SK-N-SH treated with all-trans-retinoic acid at 6 μM for 48 hours (cell line): Measurements from ENCODE around the gene CD22.

Experiments used
- ATAC-seq: fragments of 200-7000 bp; cut with Tn5 transposase; 3 replicates; pipeline ENCODE4 v1.9.1; 2020; ENCODE audit warnings: mild to moderate bottlenecking, moderate library complexity
- BACH2 ChIP-seq: fragments of 250-450 bp; sonication (Bioruptor Pico); IDR thresholded peaks from 2 replicates; pipeline ENCODE4 v1.9.0; 2021; ENCODE audit warnings: mild to moderate bottlenecking, borderline replicate concordance
- CREB5 ChIP-seq: fragments of 250-450 bp; sonication (Bioruptor Pico); IDR thresholded peaks from 2 replicates; pipeline ENCODE4 v1.5.1; 2020; ENCODE audit warnings: low read depth, mild to moderate bottlenecking, moderate library complexity
- CSDC2 ChIP-seq: fragments of 250-450 bp; sonication (Bioruptor Pico); IDR thresholded peaks from 2 replicates; pipeline ENCODE4 v1.5.0; 2020; ENCODE audit warnings: mild to moderate bottlenecking, moderate library complexity
- CSRNP3 ChIP-seq: fragments of 250-450 bp; sonication (Bioruptor Pico); IDR thresholded peaks from 2 replicates; pipeline ENCODE4 v1.5.1; 2021; ENCODE audit warnings: mild to moderate bottlenecking, moderate library complexity
- ESRRG ChIP-seq: fragments of 250-450 bp; sonication (Bioruptor Pico); IDR thresholded peaks from 2 replicates; pipeline ENCODE4 v1.6.1; 2021; ENCODE audit warnings: mild to moderate bottlenecking
- GLIS3 ChIP-seq: fragments of 250-450 bp; sonication (Bioruptor Pico); IDR thresholded peaks from 2 replicates; pipeline ENCODE4 v1.5.0; 2020; ENCODE audit warnings: mild to moderate bottlenecking, moderate library complexity
- ISL1 ChIP-seq: fragments of 250-450 bp; sonication (Bioruptor Pico); IDR thresholded peaks from 2 replicates; pipeline ENCODE4 v2.1.2; 2022; ENCODE audit warnings: mild to moderate bottlenecking, moderate library complexity
- OSR1 ChIP-seq: fragments of 250-450 bp; sonication (Bioruptor Pico); IDR thresholded peaks from 2 replicates; pipeline ENCODE4 v1.8.0; 2022; ENCODE audit warnings: moderate library complexity, mild to moderate bottlenecking, inconsistent platforms
- POU6F1 ChIP-seq: fragments of 250-450 bp; sonication (Bioruptor Pico); IDR thresholded peaks from 2 replicates; pipeline ENCODE4 v1.8.0; 2021; ENCODE audit warnings: low read depth, mild to moderate bottlenecking, moderate library complexity, borderline replicate concordance
- PPARA ChIP-seq: fragments of 250-450 bp; sonication (Bioruptor Pico); IDR thresholded peaks from 2 replicates; pipeline ENCODE4 v1.5.0; 2020; ENCODE audit warnings: mild to moderate bottlenecking, borderline replicate concordance
- RARB ChIP-seq: fragments of 250-450 bp; sonication (Bioruptor Pico); IDR thresholded peaks from 2 replicates; pipeline ENCODE4 v1.8.0; 2021; ENCODE audit warnings: mild to moderate bottlenecking, moderate library complexity
- SNAI2 ChIP-seq: fragments of 250-450 bp; sonication (Bioruptor Pico); IDR thresholded peaks from 2 replicates; pipeline ENCODE4 v1.5.0; 2020; ENCODE audit warnings: mild to moderate bottlenecking, moderate library complexity
- TCF4 ChIP-seq: fragments of 250-450 bp; sonication (Bioruptor Pico); IDR thresholded peaks from 2 replicates; pipeline ENCODE4 v1.8.0; 2021; ENCODE audit warnings: mild to moderate bottlenecking, moderate library complexity, borderline replicate concordance
- TSHZ2 ChIP-seq: fragments of 250-450 bp; sonication (Bioruptor Pico); IDR thresholded peaks from 2 replicates; pipeline ENCODE4 v1.5.0; 2020; ENCODE audit warnings: mild to moderate bottlenecking, moderate library complexity
- ZC3H10 ChIP-seq: fragments of 250-450 bp; sonication (Bioruptor Pico); IDR thresholded peaks from 2 replicates; pipeline ENCODE4 v1.5.1; 2021; ENCODE audit warnings: mild to moderate bottlenecking, moderate library complexity
- ZNF70 ChIP-seq: fragments of 450-650 bp; formaldehyde crosslinking; IDR thresholded peaks from 2 replicates; pipeline ENCODE4 v1.5.0; 2020; ENCODE audit warnings: mild to moderate bottlenecking, moderate library complexity
- ZNF8 ChIP-seq: fragments of 450-650 bp; formaldehyde crosslinking; IDR thresholded peaks from 2 replicates; pipeline ENCODE4 v1.5.0; 2020; ENCODE audit warnings: mild to moderate bottlenecking, moderate library complexity

Gene CD22

GRCh38 chr19:35309481-35310279 is 19.3 kb upstream of the CD22 start:
- ATAC-seq, result no peak

GRCh38 chr19:35310331-35310730 is 18.7 kb upstream of the CD22 start:
- no peak for ATAC-seq

More at GRCh38 chr19:35309481-35310279, 19.3 kb upstream of the CD22 start:
- TF ChIP-seq OSR1 (CRISPR knock-in tag) (no peak), ZNF8 (CRISPR knock-in tag) (no peak), GLIS3 (CRISPR knock-in tag) (no peak), CSRNP3 (CRISPR knock-in tag) (no peak), TCF4 (no peak), PPARA (CRISPR knock-in tag) (no peak), TSHZ2 (CRISPR knock-in tag) (no peak), ISL1 (no peak), SNAI2 (no peak), ZNF70 (CRISPR knock-in tag) (no peak), ZC3H10 (CRISPR knock-in tag) (no peak), POU6F1 (CRISPR knock-in tag) (no peak)

More at GRCh38 chr19:35310331-35310730, 18.7 kb upstream of the CD22 start:
- TF ChIP-seq CREB5 (CRISPR knock-in tag) (no peak), ESRRG (CRISPR knock-in tag) (no peak), SNAI2 (no peak), TSHZ2 (CRISPR knock-in tag) (no peak), BACH2 (CRISPR knock-in tag) (no peak), PPARA (CRISPR knock-in tag) (no peak), RARB (CRISPR knock-in tag) (no peak), CSDC2 (CRISPR knock-in tag) (no peak)
- TF ChIP-seq, all 23 proteins: peak for 0
